ENCODE data around the gene CASZ1.

CASZ1 gene

DNA sequence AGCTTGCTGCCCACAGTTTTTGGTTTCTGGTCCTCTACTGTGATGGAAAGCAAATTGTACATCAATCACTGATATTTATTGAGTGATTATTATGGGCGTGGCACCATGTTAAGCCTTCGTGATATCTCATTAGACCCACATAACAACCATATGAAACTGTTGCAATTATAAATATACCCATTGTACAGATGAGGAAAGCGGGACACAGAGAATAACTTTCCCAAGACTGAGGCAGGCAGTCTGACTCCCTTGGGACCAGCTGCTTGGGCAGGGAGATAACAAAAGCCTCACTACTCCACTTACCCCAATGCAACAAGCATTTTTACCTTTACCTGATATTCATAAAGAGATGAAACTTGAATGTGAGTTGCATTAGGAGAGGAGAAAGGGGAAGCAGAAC is 4.3 kb upstream of the CASZ1 start:
- no peak for DNase-seq (ENCODE audit: low read depth in 3 of 3, low spot score in 1 of 3)

- DNase-seq (ENCODE audit: low read depth in 3 of 3, low spot score in 1 of 3), result no peak
These were observed 3.3 kb upstream of the CASZ1 start for GRCh38 chr1:10799726-10800125.

GRCh38 chr1:10795276-10796021 is 997 bp downstream of the CASZ1 start:
- no peak for DNase-seq (ENCODE audit: low read depth in 3 of 3, low spot score in 1 of 3)

GRCh38 chr1:10794724-10795275 is 1.6 kb downstream of the CASZ1 start:
- DNase-seq (ENCODE audit: low read depth in 3 of 3, low spot score in 1 of 3), result no peak

DNA sequence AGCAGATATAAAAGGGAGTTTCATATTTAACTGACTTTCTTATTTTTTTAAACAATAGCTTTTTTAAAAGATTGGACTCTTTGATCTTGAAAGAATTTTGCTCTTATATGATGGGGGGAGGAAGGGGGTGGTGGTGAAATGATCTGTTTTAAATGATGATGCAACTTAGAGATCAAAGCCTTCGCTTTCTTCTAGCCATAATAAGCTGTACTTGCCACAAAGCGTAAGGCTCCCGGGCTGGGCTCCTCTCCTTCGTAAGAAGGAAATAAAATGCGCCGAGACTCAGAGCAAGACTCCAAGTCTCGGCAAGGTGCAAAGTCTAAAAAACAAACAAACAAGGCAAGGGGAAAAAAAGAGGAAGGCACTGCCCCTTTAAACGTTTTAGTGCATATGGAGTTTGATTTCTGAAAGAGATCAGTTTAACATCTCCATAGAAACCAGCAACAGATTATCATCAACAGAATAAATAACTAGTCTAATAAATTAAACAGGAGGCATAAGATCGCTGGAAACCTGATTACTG is 3.3 kb downstream of the CASZ1 start:
- DNase-seq (ENCODE audit: low read depth in 3 of 3, low spot score in 1 of 3), result no peak

GRCh38 chr1:10791105-10791951 is 5.1 kb downstream of the CASZ1 start:
- DNase-seq (ENCODE audit: low read depth in 3 of 3, low spot score in 1 of 3), result no peak

- DNase-seq (ENCODE audit: low read depth in 3 of 3, low spot score in 1 of 3), result no peak
These were observed 6.4 kb downstream of the CASZ1 start for GRCh38 chr1:10789803-10790702.

DNA sequence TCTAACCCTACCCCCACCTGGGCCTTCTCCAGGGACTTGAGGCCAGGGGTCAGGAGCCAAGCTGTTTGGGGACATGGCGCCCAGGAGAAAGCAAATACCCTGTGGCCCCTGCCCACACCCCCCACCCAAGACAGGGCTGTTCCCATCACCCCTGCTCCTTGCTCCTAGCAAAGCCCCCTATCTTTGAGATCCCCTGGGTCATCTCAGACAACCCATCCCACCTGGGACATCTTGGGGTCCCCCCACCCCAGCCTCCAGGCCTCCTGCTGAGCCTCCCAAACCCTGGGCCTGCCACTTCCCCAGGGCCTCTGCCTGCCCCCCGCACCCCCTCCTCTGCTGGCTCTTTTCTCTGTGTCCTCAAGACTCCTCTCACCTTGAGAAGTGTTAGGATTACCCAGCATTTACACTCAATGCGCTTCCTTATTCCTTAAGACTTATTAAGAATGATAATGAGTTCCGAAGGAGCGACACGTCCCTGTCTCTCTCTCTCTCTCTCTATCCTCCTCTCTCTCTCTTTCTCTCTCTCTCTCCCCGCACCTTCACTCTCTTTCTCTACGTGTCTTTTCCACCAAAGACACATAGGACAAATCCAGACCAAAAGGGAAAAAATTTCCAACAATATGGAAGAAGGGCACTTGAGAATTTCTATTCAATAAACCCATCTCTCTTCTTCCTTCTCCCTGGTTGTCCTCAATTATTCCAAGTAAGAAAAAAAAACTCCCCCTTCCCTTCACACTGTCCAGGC is 7.2 kb downstream of the CASZ1 start:
- DNase-seq (ENCODE audit: low read depth in 3 of 3, low spot score in 1 of 3), result no peak

DNA sequence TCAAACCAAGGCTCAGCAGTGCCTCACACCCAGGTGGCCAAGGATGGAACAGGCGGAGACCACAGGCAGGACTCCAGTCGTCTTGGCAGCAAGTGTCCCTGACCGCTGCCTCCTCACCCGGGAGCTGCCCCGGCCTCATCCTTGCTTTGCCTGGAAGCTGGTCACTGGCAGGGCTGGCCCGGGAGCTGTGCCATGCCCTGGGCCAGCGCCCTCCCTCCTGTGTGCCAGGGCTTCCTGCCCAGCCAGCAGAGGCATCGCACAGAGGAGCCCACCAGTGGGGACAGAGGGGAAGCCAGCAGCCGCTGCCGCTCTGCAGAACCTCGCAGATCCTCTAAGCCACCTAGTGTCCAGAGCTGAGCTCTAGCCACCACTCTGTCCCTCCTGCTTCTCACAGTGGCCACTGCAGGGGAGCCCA is 7.8 kb downstream of the CASZ1 start:
- DNase-seq (ENCODE audit: low read depth in 3 of 3, low spot score in 1 of 3), result no peak

DNA sequence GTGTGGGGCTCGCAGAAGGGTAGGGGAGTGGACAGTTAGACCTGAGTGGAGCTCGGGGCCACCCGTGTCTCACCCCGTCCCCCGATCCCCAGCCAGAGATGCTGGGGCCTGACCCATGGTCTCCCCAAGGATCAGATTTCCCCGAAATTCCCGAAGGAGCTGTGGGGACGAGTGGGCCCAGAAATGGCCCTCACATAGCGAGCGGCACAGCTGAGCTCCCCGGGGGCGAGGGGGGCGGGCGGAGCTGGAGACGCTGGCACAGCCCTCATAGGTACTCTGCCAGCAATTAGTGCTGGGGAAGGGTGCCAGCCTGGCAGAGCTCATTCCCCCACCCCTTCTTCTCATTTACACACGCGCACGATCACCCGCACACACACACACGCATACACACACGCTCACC is 9.2 kb downstream of the CASZ1 start:
- DNase-seq (ENCODE audit: low read depth in 3 of 3, low spot score in 1 of 3), result no peak

DNA sequence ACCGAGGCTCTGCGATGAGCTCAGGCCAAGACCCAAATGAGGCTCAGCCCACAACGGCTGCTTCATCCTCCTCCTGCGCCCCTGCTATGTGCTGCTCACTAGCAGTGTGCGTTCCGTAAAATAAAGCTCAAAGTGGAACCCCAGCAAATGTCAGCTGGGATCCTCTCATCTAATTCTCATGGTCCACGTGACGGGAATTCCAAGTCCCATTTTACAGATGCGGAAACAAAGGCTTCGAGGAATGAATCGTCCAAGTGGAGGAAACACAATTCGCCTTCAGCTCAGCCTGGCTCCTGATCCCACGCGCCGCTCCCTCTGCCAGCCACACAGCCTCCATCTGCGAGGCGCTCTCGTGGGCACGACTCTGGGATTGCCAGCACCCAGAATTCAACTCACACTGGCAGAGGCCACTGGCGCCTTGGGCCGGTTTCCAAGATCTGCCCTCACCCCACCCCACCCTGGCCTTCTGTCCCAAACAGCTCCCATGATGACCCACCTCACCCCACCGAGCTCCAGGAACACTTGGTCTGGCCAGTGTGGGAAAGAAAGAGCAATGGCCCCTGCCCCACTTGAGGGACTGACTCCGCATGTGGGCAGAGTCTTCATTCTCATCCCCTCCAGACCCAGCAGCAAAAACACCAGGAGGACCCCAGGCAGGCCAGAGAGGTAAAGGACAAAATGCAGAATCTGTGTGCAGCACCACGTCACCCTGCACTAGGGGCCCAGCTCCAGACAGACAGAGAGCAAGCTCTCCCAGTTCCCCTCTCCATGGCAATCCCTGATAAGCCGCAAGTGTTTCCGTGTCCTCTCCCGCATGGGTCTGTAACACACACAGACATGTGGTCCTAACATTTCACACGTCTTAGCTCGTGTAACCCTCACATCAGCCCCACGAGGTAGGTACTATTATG is 10.5 kb downstream of the CASZ1 start:
- DNase-seq (ENCODE audit: low read depth in 3 of 3, low spot score in 1 of 3), result no peak

DNA sequence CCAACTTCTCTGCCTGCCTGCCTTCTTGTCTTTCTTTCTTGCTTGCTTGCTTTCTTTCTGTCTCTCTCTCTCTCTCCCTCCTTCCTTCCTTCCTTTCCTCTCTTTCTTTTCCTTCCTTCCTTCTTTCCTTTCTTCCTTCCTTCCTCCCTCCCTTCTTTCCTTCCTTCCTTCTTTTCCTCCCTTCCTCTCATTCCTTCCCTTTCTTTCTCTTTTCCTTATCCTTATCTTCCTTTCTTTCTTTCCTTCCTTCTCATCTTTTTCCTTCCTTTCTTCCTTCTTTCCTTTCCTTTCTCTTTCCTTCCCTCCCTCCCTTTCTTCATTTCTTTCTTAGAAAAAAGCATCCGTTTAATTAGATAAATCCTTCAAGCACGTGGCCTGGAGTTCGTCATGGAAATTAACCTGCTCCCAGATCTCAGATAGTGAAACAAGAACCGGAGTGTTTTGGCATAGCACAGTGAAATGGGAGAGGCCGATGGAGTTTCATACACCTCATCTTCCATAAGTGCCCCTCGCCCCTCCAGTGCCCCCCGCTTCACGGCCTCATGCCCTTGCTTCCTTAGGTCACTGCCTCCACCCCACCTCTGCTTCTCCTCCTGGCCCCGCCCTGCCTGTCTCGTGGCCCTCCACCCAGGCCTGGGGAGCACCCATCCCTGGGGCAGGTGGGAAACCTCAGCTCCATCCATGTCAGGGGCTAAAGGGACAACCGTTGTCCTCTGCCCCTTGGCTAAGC is 11.3 kb downstream of the CASZ1 start:
- DNase-seq (ENCODE audit: low read depth in 3 of 3, low spot score in 1 of 3), result no peak

DNA sequence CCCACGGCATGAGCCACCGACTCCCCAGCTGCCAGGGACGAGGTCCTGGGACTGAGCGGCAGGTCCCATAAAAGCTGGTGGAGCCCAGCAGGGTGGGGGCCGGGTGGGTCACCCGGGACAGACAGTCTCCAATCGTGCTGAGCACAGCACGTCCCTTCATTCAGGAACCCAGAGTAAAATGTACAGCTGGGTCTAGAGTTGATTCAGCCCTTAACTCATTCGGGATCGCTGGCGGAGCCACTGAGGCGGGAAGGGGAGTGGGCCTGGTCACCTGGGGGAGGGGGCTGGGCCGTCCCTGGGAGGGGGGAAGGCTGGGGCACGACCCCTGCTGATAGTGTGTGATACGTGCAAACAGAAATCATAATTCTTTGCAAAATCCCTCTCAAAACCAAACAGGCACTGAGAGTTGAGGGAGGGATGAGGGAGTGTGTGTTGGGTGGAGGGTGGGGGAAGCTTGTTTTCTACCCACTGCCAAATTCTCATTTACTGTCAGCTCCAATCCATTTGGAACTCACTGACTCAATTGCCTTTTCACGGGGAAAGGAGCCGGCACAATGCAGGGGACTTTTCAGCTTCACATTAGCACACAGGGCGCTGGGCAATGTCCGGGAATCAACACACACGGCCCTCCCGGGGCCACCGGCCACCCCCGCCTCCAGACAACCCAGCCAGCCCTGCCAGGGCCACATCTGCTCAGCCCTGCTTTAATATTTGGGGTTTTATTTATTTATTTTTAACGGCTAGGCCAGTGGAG is 13.8 kb downstream of the CASZ1 start:
- DNase-seq (ENCODE audit: low read depth in 3 of 3, low spot score in 1 of 3), result no peak

DNA sequence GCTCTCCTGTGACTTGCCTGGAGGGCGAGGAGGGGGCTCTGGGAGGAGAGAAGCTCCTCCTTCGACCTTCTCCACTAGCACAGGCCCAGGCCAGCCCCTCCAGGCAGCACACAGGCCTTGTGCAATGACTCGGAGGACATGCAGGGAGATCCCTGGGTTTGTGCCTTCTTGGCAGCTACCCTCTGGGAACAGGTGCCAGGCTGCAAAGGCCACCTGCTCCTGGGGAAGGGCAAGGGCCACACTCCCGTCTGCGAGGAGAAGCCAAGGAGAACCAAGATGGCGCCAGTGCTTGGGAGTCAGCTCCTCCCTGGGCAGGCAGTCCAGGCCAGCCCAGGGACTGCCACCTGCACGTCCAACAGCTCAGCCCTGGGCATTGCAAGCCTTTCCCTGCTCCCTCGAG is 15.3 kb downstream of the CASZ1 start:
- no peak for DNase-seq (ENCODE audit: low read depth in 3 of 3, low spot score in 1 of 3)

GRCh38 chr1:10779841-10780240 is 16.6 kb downstream of the CASZ1 start:
- DNase-seq (ENCODE audit: low read depth in 3 of 3, low spot score in 1 of 3), result no peak

- DNase-seq (ENCODE audit: low read depth in 3 of 3, low spot score in 1 of 3), result no peak
These were observed 17.2 kb downstream of the CASZ1 start for GRCh38 chr1:10779201-10779600.

- no peak for DNase-seq (ENCODE audit: low read depth in 3 of 3, low spot score in 1 of 3)
These were observed 17.8 kb downstream of the CASZ1 start for GRCh38 chr1:10778640-10779039.

Measured in stimulated activated CD4-positive, alpha-beta T cell treated with anti-CD3 and anti-CD28 coated beads, TNF-alpha, amount 100 ng/mL, for 1 hour (primary cell).